Measurements from ENCODE around the gene TAS1R3. TPM values are rescaled to one million over a fixed set of nuclear protein-coding genes. Genes with fewer than 3 reads are reported as not detected.

TAS1R3 gene
- total RNA-seq, 1 experiment from 2014 or later = 0.22 TPM

DNA sequence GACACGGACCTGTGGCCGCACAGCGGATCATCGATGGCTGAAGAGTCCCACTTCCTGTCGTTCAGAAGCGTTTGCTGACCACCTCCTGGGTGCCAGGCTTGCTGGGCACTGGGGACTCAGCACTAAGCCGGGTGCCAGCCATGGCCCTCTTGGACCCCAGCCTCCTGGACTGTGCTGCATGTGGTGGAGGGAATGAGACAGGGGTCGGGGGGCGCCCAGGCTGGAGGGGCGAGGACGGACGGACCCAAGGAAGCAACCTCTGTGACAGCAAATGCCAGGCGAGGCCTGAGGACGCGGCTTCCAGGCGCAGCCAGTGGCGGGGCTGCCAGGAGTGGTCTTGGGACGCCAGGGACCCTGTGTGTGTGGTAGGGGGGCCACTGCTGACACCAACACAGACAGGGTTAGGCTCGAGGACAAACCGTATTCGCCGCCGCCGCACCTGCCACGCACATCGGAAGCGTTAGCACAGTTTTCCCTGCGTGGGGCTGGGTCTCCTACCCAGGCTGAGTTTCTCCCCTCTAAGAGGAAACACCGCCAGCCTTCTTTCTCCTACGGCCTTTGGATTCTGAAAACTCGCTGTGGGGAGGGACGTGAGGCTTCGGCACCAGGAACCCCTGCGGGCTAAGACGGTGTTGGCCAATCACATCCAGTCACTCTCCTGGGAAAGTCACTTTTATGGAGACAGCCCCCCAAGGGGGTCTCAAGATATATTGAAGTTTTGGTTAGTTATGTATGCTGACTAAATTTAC, 30.3 kb downstream of the TAS1R3 start:
- H3K36me3 Mint-ChIP-seq = no peaks in the 10 kb centered on the region
- H3K27ac Mint-ChIP-seq = peak overlapping the region; percentile 62; the same call in 1 of the 2 replicates
- ChIA-PET POLR2A (no interaction called here), CTCF (interaction anchor here (1.1 to 2.0 kb wide), 2 partner anchors 9 to 11 kb away, joined by 3 to 5 read pairs; no protein-coding TSS in a partner anchor)
- TF ChIP-seq, protein P1, sequence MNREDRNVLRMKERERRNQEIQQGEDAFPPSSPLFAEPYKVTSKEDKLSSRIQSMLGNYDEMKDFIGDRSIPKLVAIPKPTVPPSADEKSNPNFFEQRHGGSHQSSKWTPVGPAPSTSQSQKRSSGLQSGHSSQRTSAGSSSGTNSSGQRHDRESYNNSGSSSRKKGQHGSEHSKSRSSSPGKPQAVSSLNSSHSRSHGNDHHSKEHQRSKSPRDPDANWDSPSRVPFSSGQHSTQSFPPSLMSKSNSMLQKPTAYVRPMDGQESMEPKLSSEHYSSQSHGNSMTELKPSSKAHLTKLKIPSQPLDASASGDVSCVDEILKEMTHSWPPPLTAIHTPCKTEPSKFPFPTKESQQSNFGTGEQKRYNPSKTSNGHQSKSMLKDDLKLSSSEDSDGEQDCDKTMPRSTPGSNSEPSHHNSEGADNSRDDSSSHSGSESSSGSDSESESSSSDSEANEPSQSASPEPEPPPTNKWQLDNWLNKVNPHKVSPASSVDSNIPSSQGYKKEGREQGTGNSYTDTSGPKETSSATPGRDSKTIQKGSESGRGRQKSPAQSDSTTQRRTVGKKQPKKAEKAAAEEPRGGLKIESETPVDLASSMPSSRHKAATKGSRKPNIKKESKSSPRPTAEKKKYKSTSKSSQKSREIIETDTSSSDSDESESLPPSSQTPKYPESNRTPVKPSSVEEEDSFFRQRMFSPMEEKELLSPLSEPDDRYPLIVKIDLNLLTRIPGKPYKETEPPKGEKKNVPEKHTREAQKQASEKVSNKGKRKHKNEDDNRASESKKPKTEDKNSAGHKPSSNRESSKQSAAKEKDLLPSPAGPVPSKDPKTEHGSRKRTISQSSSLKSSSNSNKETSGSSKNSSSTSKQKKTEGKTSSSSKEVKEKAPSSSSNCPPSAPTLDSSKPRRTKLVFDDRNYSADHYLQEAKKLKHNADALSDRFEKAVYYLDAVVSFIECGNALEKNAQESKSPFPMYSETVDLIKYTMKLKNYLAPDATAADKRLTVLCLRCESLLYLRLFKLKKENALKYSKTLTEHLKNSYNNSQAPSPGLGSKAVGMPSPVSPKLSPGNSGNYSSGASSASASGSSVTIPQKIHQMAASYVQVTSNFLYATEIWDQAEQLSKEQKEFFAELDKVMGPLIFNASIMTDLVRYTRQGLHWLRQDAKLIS (CRISPR knock-in tag; IDR thresholded peaks at IDR 0.05; ENCODE audit: borderline replicate concordance) = no peak
- TF ChIP-seq NFYB (CRISPR knock-in tag; conservative IDR thresholded peaks at IDR 0.05; ENCODE audit: low read depth) (no peak), RORB (CRISPR knock-in tag; IDR thresholded peaks at IDR 0.05) (no peak), ZNF396 (CRISPR knock-in tag; IDR thresholded peaks at IDR 0.05; ENCODE audit: borderline replicate concordance) (no peak), NR1H2 (CRISPR knock-in tag; IDR thresholded peaks at IDR 0.05) (no peak), ZNF263 (CRISPR knock-in tag; IDR thresholded peaks at IDR 0.05; ENCODE audit: low read depth) (no peak), MYBL2 (CRISPR knock-in tag; IDR thresholded peaks at IDR 0.05) (no peak), SMAD4 (CRISPR knock-in tag; IDR thresholded peaks at IDR 0.05) (no peak)
- TF ChIP-seq, protein P2, sequence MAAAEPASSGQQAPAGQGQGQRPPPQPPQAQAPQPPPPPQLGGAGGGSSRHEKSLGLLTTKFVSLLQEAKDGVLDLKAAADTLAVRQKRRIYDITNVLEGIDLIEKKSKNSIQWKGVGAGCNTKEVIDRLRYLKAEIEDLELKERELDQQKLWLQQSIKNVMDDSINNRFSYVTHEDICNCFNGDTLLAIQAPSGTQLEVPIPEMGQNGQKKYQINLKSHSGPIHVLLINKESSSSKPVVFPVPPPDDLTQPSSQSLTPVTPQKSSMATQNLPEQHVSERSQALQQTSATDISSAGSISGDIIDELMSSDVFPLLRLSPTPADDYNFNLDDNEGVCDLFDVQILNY (CRISPR knock-in tag; IDR thresholded peaks at IDR 0.05) = no peak
- TF ChIP-seq, protein P3, sequence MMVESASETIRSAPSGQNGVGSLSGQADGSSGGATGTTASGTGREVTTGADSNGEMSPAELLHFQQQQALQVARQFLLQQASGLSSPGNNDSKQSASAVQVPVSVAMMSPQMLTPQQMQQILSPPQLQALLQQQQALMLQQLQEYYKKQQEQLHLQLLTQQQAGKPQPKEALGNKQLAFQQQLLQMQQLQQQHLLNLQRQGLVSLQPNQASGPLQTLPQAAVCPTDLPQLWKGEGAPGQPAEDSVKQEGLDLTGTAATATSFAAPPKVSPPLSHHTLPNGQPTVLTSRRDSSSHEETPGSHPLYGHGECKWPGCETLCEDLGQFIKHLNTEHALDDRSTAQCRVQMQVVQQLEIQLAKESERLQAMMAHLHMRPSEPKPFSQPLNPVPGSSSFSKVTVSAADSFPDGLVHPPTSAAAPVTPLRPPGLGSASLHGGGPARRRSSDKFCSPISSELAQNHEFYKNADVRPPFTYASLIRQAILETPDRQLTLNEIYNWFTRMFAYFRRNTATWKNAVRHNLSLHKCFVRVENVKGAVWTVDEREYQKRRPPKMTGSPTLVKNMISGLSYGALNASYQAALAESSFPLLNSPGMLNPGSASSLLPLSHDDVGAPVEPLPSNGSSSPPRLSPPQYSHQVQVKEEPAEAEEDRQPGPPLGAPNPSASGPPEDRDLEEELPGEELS (CRISPR knock-in tag; IDR thresholded peaks at IDR 0.05) = no peak
- TF ChIP-seq, protein P4, sequence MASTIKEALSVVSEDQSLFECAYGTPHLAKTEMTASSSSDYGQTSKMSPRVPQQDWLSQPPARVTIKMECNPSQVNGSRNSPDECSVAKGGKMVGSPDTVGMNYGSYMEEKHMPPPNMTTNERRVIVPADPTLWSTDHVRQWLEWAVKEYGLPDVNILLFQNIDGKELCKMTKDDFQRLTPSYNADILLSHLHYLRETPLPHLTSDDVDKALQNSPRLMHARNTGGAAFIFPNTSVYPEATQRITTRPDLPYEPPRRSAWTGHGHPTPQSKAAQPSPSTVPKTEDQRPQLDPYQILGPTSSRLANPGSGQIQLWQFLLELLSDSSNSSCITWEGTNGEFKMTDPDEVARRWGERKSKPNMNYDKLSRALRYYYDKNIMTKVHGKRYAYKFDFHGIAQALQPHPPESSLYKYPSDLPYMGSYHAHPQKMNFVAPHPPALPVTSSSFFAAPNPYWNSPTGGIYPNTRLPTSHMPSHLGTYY (CRISPR knock-in tag; IDR thresholded peaks at IDR 0.05) = no peak
- DNase-seq (ENCODE audit: low spot score) (peak; percentile 10), ATAC-seq (no peak)
- peaks cover 30% of the 10 kb centered on the region for H3K27me3 Mint-ChIP-seq (ENCODE audit: low read depth)
- no peak overlapping the region for H3K4me3 Mint-ChIP-seq
- H3K9me3 Mint-ChIP-seq = no peaks in the 10 kb centered on the region
- peaks cover 21% of the 10 kb centered on the region for H3K4me1 Mint-ChIP-seq

DNA sequence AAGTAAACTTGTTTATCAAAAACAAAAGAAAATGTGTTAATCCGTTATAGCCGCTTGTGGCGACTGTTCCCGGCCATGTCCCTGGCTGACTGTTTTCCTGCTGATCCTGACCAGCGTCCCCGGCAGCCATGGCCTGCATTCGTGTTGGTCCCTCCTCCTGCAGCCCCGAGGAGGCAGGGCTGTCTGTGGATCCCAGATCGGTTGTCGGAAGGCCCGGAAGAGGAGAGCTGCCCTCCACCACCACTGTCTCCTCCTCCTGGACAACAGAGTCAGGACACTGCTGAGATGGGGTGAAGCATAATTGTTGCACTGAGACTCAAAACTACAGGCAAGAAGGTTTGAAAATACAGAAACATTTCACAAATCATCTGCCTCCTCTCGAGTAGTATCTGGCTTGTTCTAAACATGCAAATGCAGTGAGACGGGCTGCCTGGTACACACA, 30.9 kb downstream of the TAS1R3 start:
- H3K4me1 Mint-ChIP-seq = peaks cover 21% of the 10 kb centered on the region
- CTCF ChIA-PET = interaction anchor here (0.6 to 2.0 kb wide), 4 partner anchors 10 to 457 kb away, joined by 3 to 5 read pairs (median 5); no protein-coding TSS in a partner anchor
- peaks cover 30% of the 10 kb centered on the region for H3K27me3 Mint-ChIP-seq (ENCODE audit: low read depth)
- TF ChIP-seq, protein P5, sequence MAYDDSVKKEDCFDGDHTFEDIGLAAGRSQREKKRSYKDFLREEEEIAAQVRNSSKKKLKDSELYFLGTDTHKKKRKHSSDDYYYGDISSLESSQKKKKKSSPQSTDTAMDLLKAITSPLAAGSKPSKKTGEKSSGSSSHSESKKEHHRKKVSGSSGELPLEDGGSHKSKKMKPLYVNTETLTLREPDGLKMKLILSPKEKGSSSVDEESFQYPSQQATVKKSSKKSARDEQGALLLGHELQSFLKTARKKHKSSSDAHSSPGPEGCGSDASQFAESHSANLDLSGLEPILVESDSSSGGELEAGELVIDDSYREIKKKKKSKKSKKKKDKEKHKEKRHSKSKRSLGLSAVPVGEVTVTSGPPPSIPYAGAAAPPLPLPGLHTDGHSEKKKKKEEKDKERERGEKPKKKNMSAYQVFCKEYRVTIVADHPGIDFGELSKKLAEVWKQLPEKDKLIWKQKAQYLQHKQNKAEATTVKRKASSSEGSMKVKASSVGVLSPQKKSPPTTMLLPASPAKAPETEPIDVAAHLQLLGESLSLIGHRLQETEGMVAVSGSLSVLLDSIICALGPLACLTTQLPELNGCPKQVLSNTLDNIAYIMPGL (CRISPR knock-in tag; IDR thresholded peaks at IDR 0.05) = no peak
- no peak for TF ChIP-seq CBFB (CRISPR knock-in tag; IDR thresholded peaks at IDR 0.05; ENCODE audit: low read depth)
- TF ChIP-seq, protein P6, sequence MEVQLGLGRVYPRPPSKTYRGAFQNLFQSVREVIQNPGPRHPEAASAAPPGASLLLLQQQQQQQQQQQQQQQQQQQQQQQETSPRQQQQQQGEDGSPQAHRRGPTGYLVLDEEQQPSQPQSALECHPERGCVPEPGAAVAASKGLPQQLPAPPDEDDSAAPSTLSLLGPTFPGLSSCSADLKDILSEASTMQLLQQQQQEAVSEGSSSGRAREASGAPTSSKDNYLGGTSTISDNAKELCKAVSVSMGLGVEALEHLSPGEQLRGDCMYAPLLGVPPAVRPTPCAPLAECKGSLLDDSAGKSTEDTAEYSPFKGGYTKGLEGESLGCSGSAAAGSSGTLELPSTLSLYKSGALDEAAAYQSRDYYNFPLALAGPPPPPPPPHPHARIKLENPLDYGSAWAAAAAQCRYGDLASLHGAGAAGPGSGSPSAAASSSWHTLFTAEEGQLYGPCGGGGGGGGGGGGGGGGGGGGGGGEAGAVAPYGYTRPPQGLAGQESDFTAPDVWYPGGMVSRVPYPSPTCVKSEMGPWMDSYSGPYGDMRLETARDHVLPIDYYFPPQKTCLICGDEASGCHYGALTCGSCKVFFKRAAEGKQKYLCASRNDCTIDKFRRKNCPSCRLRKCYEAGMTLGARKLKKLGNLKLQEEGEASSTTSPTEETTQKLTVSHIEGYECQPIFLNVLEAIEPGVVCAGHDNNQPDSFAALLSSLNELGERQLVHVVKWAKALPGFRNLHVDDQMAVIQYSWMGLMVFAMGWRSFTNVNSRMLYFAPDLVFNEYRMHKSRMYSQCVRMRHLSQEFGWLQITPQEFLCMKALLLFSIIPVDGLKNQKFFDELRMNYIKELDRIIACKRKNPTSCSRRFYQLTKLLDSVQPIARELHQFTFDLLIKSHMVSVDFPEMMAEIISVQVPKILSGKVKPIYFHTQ (CRISPR knock-in tag; IDR thresholded peaks at IDR 0.05) = no peak
- TF ChIP-seq, protein P7, sequence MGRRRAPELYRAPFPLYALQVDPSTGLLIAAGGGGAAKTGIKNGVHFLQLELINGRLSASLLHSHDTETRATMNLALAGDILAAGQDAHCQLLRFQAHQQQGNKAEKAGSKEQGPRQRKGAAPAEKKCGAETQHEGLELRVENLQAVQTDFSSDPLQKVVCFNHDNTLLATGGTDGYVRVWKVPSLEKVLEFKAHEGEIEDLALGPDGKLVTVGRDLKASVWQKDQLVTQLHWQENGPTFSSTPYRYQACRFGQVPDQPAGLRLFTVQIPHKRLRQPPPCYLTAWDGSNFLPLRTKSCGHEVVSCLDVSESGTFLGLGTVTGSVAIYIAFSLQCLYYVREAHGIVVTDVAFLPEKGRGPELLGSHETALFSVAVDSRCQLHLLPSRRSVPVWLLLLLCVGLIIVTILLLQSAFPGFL (CRISPR knock-in tag; IDR thresholded peaks at IDR 0.05; ENCODE audit: borderline replicate concordance) = no peak
- no peak for TF ChIP-seq SMAD4 (CRISPR knock-in tag; IDR thresholded peaks at IDR 0.05)
- no peak for TF ChIP-seq FOXP1 (CRISPR knock-in tag; IDR thresholded peaks at IDR 0.05; ENCODE audit: borderline replicate concordance)
- TF ChIP-seq ZBTB21 (CRISPR knock-in tag; IDR thresholded peaks at IDR 0.05; ENCODE audit: borderline replicate concordance) = no peak

More for the DNA sequence above, 30.9 kb downstream of the TAS1R3 start:
- POLR2A ChIA-PET = interaction anchor here (0.6 kb wide), 1 partner anchor 62 kb away, joined by 4 read pairs; no protein-coding TSS in a partner anchor
- H3K36me3 Mint-ChIP-seq = no peaks in the 10 kb centered on the region
- H3K27ac Mint-ChIP-seq = peak overlapping the region; percentile 65; the same call in 1 of the 2 replicates
- no peaks in the 10 kb centered on the region for H3K9me3 Mint-ChIP-seq
- peak; percentile 45 for DNase-seq (ENCODE audit: low spot score)
- ATAC-seq = peak; percentile 41
- no peak overlapping the region for H3K4me3 Mint-ChIP-seq

Data from WTC11 (cell line).